ENCODE data around the gene CCDC183. TPM values are rescaled to one million over a fixed set of nuclear protein-coding genes. Genes with fewer than 3 reads are reported as not detected.
A peak's percentile ranks its signal among the peaks of the same experiment; 100 is the strongest.
"Not testable (repeated sequence)": the region's sequence is repeated elsewhere in the genome, so short reads cannot be mapped to it uniquely, and the experiment has no call there.

Gene CCDC183
- total RNA-seq, 1 experiment from 2014 or later = not detected

DNA sequence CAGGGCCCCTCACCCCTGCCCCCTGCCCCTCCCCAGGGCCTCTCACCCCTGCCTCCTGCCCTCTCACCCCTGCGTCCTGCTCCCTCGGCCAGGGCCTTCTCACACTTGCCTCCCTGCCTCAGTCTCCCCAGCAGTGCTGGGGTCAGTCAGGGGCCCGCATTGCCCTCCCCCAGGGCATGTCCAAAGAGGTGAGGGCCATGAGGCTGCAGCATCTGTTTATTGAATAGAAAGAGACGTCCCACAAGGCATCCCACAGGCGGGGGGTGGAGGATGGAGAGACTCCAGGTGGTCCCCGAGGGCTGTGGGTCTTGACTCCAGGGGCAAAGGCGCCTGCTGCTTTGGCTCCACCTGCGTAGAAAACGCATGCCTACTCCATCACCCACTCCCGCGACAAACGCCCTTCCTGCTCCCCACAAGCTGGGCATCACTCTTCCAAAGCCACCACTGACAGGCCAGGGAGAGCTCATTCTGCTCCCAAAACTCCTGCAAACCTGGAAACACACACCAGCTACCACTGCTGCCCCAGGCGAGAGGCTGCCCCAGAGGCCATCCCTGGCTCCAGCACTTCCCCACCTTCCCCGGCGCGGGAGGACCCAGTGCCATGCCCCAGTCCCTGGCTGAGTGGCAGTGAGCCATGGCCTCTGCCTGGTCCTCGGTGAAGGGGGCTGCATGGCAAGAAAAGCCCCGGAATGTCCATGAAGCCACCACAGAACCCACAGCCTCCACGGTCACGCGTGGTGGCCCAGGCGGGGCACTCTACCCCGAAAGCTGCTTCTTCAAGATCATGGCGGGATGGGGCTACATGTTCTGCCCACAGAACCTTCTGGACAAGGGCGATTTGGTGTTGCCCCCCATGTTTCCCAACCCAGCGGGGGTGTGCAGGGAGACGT, 36.5 kb upstream of the CCDC183 start:
- in situ Hi-C loops (cut with HindIII; ENCODE audit: low sequenced_read_pairs) = no loop called here
- DNase-seq (ENCODE audit: low spot score) = no peak

DNA sequence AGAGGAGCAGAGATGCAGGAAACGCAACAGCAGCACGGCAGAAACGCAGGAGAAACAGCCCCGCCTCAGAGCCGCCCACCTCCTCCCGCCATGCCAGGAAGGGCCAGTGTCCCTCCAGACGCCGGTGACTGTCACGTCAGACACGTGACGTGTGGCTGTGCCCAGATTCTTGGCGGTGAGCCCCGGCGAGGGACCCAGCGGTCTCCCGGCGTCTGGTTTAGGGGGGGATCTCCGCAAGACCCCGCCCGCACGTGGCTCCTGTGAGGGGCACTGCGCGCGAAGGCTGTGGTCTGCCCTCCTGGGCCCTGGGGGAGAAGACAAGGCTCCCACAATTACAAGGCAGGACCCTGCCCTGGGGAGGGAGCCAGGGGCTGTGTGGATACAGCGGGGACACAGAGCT, 35.7 kb upstream of the CCDC183 start:
- DNase-seq (ENCODE audit: low spot score) = no peak
- in situ Hi-C loops (cut with HindIII; ENCODE audit: low sequenced_read_pairs) = no loop called here

DNA sequence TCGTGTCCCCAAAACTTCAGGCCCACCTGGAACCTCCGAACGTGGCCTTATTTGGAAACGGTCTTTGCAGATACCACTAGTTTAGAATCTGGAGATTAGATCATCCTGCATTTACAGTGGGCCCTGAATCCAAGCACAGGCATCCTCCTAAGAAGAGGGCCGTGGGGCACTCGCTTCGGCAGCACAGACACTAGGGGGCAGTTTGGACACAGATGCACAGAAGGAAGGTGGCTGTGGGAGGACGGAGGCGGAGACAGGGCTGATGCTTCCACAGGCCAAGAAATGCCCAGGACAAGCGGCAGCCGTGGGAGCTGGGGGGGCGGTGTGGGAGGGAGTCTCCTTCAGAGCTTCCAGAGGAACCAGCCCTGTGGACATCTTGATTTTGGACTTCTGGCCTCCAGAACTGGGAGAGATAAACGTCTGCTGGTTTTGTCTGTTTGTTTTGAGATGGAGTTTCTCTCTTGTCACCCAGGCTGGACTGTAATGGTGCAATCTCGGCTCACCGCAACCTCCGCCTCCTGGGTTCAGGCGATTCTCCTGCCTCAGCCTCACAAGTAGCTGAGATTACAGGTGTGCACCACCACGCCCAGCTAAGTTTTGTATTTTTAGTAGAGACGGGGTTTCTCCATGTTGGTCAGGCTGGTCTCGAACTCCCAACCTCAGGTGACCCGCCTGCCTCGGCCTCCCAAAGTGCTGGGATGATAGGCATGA, 35.1 kb upstream of the CCDC183 start:
- DNase-seq (ENCODE audit: low spot score) = peak; percentile 91
- in situ Hi-C loops (cut with HindIII; ENCODE audit: low sequenced_read_pairs) = not testable (repeated sequence)

DNA sequence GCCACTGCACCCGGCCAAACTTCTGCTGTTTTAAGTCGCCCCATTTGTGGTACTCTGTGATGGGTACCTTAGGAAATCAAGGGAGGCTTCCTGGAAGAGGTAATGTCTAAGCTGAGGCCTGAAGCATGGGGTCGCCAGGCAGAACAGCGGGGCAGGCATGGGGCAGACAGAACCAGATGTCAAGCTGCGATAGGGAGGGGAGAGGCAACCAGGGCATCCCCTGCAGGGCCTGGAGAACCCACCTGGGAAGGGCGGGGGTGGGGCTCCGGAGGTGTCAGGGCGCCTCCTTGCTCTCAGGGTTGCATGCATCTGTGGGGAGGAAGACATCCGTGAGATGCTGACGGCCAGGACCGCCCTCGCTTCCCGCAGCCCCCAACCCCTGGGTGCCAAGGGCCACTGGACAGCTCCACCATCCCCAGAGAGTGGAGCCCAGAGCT, 34.6 kb upstream of the CCDC183 start:
- no peak for DNase-seq (ENCODE audit: low spot score)
- in situ Hi-C loops (cut with HindIII; ENCODE audit: low sequenced_read_pairs) = no loop called here

GRCh38 chr9:136762221-136762691, 33.9 kb upstream of the CCDC183 start:
- no peak for DNase-seq (ENCODE audit: low spot score)
- in situ Hi-C loops (cut with HindIII; ENCODE audit: low sequenced_read_pairs) = no loop called here

GRCh38 chr9:136762915-136763648, 33.1 kb upstream of the CCDC183 start:
- peak; percentile 30 for DNase-seq (ENCODE audit: low spot score)
- in situ Hi-C loops (cut with HindIII; ENCODE audit: low sequenced_read_pairs) = no loop called here

GRCh38 chr9:136763649-136764035, 32.5 kb upstream of the CCDC183 start:
- no peak for DNase-seq (ENCODE audit: low spot score)
- in situ Hi-C loops (cut with HindIII; ENCODE audit: low sequenced_read_pairs) = no loop called here

DNA sequence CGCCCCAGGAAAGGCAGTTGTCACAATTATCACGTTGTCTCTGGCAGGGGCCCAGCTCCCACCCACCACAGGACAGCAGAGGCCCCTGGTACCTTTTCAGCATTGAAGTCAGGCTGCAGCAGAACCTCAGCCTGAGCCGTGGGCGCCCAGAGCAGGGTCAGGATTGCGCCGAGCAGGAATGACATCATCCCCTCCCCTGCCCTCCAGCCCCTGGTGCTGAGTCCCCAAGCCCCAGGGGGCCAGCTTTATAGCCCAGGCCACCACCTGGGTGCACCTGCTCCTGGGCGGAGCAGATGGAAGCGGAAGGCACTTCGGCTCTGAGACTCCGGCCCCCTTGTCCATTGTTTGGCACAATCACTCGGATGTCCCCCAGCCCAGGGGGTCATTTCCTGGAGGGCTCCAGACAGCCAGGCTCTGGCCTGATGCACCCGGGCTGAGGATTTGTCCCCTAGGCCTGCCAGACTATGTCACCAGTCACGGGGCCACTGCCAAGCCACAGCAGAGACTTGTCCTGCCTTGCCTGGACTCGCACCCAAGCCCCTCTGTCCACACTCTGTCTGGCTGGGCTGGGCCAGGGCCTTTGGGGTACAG, 31.7 kb upstream of the CCDC183 start, which contains the start of gene LCN15:
Gene LCN15, minus strand, starts transcription at position 218 of the 591 bp plus-strand sequence. Its CDS starts 30 bp downstream, at position 188.
- in situ Hi-C loops (cut with HindIII; ENCODE audit: low sequenced_read_pairs) = no loop called here
- no peak for DNase-seq (ENCODE audit: low spot score)

DNA sequence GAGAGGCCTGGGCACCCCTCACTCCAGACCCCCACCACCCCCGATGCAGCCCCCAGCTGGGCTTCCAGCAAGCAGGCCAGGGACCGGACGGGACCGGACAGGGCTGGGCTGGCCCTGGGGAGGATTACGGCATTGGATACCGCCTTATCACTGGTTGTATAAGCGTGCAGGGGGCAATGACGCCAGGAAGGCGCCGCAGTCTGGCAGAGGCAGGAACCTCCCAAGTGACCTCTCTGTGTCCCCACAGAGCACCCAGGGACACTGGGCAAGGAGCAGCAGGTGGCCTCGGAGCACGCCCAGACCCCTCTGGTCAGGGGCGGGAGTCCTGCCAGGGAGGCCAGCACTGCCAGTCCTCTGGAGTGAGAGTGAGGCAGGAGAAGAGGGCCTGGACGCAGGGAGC, 31.1 kb upstream of the CCDC183 start:
- DNase-seq (ENCODE audit: low spot score) = no peak
- in situ Hi-C loops (cut with HindIII; ENCODE audit: low sequenced_read_pairs) = no loop called here

DNA sequence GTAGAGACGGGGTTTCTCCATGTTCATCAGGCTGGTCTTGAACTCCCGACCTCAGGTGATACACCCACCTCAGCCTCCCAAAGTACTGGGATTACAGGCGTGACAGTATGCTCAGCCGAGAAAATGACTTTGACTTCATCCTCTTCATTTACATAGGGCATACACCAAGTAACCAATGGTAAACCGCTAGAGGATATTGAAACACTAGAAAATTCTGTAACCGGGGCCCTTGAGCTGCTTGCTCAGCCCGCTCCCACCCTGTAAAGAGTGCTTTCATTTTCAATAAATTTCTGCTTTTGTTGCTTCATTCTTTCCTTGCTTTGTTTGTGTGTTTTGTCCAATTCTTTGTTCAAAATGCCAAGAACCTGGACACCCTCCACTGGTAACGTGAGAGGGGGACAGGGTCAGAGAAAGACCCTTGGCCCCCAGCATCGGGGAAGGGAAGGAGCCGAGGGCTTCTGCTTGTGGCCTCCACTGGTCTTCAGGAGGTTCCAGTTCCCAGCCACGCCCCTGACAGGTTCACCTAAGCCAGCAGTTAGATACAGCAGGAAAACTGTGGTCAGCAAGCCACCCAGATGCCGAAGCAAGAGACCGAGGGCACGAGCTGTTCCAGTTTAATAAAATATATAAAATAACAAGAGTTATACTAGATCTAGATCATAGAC, 30.3 kb upstream of the CCDC183 start:
- in situ Hi-C loops (cut with HindIII; ENCODE audit: low sequenced_read_pairs); DNase-seq (ENCODE audit: low spot score): not testable (repeated sequence)

DNA sequence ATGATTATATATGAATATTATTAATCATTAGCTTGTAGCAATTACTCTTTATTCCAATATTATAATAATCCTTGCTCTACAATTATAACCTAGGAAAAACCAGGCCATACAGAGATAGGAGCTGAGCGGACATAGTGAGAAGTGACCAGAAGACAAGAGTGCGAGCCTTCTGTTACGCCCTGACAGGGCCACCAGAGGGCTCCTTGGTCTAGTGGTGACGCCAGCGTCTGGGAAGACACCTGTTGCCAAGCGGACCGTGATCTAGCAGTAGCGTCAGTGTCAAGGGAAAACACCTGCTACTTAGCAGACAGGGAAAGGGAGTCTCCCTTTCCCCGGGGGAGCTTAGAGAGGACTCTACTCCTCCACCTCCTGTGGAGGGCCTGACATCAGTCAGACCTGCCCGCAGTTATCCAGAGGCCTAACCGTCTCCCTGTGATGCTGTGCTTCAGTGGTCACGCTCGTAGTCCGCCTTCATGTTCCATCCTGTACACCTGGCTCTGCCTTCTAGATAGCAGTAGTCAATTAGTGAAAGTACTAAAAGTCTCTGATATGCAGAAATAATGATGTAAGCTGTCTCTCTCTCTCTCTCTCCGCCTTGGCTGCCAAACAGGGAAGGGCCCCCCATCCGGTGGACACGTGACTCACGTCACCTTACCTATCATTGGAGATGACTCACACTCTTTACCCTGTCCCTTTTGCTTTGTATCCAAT, 29.6 kb upstream of the CCDC183 start:
- in situ Hi-C loops (cut with HindIII; ENCODE audit: low sequenced_read_pairs) = not testable (repeated sequence)
- peak; percentile 85 for DNase-seq (ENCODE audit: low spot score)

DNA sequence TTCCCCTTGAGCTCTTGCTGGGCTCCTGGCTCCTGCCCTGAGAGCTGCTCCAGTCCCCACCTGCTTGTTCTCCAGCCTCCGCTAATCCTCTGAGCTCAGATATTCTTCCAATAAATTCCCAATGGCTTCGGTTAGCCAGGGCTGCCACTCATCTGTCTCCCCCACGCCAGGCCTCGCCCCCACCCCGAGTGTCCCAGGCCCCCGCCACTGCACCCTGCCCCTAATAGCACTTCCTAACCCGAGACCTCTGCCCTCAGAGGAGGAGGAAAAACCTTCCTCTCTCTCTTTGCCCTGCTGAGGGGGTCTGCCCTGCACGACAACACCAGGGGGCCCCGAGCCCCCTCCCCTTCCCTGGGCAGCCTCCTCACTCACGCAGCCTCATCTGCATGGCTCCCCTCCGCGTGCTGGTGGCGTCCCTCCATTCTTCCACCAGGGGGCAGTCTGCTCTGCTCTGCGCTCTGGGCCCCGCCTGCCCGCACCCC, 26.4 kb upstream of the CCDC183 start:
- no peak for DNase-seq (ENCODE audit: low spot score)
- in situ Hi-C loops (cut with HindIII; ENCODE audit: low sequenced_read_pairs) = no loop called here

DNA sequence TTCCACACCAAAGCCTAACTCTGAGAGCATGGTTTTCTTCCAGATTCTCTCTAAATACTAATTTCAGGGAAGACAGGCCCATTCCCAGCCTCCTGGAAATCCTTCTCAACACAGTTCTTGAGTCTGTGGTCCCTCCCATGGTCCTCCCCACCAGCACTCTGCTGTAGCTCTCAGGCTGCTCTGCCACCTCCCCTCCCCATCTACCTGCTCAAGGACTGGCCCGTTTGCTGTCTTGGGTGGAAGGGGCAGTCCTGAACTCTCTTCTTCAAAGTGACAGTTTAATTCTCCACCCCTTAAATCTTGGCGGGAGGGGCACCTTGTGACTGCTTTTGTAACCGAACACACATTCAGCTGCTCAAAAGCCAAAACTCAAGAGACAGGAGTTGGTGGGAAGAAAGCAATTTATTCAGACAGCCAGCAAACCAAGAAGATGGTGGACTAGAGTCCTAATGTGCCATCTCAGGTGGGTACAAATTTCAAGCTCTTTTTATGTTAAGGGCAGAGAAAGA, 24.2 kb upstream of the CCDC183 start:
- in situ Hi-C loops (cut with HindIII; ENCODE audit: low sequenced_read_pairs) = no loop called here
- DNase-seq (ENCODE audit: low spot score) = no peak

DNA sequence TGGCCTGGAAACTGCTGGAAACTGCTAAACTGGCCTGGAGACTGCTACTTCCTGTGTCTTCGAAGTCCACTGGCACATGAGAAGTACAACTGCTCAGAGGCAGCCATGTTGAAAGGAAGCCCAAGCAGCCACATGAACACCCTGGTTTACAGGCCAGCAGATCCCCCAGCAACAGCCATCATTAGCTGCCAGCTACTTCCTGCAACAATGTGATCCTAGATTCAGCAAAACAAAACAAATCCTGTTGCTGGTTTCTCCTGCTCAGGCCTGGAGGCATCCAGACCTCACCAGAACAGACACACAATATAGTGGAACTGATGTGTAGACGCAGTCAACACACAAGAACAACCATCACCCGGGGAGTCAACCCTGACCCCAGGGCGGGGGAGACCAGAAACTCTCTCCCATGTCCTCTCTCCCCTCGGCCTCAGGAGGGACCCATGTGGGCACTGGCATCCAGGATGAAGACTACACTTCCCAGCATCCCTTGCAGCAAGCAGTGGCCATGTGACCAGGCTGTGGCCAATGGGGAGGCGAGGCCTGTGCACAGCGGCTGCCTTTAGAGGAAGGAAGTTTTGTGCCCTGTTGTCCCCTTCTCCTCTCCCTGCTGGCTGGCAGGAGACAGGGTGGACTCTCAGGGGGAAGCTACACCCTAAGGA, 22.6 kb upstream of the CCDC183 start:
- in situ Hi-C loops (cut with HindIII; ENCODE audit: low sequenced_read_pairs) = no loop called here
- peak; percentile 74 for DNase-seq (ENCODE audit: low spot score)

- peak; percentile 43 for DNase-seq (ENCODE audit: low spot score)
- in situ Hi-C loops (cut with HindIII; ENCODE audit: low sequenced_read_pairs) = no loop called here
Measured at GRCh38 chr9:136774416-136775045, 21.6 kb upstream of the CCDC183 start.

GRCh38 chr9:136775191-136775590, 20.9 kb upstream of the CCDC183 start:
- peak; percentile 75 for DNase-seq (ENCODE audit: low spot score)

DNA sequence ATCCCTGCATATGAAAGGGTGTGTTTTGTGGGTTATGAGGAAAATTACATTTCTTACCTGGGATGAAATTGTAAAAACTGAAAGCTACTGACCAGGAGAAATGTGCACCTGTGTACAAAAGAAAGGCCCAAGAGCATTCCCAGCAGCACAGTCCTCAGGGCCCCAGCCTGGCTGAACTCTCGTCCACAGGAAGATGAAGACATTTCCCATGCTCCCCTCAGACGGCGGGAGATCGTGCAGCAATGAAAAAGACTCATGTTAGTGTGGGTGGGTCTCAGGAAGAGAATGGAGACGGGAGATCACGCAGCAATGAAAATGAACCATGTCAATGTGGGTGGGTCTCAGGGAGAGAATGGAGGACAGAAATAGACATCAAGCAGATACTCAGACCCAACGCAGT, 19.2 kb upstream of the CCDC183 start:
- in situ Hi-C loops (cut with HindIII; ENCODE audit: low sequenced_read_pairs) = no loop called here
- no peak for DNase-seq (ENCODE audit: low spot score)

More at GRCh38 chr9:136775191-136775590, 20.9 kb upstream of the CCDC183 start:
- in situ Hi-C loops (cut with HindIII; ENCODE audit: low sequenced_read_pairs) = no loop called here

Measured in G401 (cell line).